ENCODE data around the gene HTR1A. TPM values are rescaled to one million over a fixed set of nuclear protein-coding genes. Genes with fewer than 3 reads are reported as not detected.

HTR1A gene
- polyA plus RNA-seq (2012; ENCODE audit: insufficient read depth, insufficient read length, low read depth) = not detected

GRCh38 chr5:63962279-63962678 is at the start of gene HTR1A:
Gene HTR1A, minus strand, starts transcription at chr5:63962445. Its CDS starts 726 bp downstream, at chr5:63961719.
- H3K9me3 ChIP-seq = no peaks in the 10 kb centered on the region
- TF ChIP-seq, protein P1, sequence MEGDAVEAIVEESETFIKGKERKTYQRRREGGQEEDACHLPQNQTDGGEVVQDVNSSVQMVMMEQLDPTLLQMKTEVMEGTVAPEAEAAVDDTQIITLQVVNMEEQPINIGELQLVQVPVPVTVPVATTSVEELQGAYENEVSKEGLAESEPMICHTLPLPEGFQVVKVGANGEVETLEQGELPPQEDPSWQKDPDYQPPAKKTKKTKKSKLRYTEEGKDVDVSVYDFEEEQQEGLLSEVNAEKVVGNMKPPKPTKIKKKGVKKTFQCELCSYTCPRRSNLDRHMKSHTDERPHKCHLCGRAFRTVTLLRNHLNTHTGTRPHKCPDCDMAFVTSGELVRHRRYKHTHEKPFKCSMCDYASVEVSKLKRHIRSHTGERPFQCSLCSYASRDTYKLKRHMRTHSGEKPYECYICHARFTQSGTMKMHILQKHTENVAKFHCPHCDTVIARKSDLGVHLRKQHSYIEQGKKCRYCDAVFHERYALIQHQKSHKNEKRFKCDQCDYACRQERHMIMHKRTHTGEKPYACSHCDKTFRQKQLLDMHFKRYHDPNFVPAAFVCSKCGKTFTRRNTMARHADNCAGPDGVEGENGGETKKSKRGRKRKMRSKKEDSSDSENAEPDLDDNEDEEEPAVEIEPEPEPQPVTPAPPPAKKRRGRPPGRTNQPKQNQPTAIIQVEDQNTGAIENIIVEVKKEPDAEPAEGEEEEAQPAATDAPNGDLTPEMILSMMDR (IDR thresholded peaks at IDR 0.05; ENCODE audit: low read depth, low read length) = no peak
- peaks cover 45% of the 10 kb centered on the region for H3K27me3 ChIP-seq
- H3K36me3 ChIP-seq = no peaks in the 10 kb centered on the region
- H3K4me3 ChIP-seq (ENCODE audit: low read depth, low read length) = peak within 1 kb of the TSS; percentile 33
- H3K4me1 ChIP-seq = no peaks in the 10 kb centered on the region
- DNase-seq = no peak

DNA sequence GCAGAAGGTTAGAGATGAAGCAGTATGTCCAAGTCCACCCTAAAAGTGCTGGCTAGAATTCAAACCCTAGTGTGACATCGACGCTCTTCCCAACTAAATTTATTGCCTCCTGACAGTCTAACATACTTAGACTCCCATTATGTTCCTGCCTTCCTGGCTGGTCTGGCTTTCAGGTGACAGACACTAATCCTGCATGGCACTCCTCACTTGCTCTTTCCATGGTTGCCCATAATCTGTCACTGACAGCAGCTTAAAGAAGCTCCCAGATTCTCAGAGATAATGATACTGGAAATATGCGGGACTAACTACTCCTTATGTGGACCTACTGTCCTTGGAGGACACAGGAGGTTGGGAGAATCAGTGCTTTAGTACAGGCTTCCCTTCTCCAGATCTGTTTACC is 41.7 kb upstream of the HTR1A start:
- Histone ChIP-seq H3K4me1 (no peaks in the 10 kb centered on the region), H3K9me3 (no peaks in the 10 kb centered on the region)
- TF ChIP-seq, protein P1 (IDR thresholded peaks at IDR 0.05; ENCODE audit: low read depth, low read length) = no peak

DNA sequence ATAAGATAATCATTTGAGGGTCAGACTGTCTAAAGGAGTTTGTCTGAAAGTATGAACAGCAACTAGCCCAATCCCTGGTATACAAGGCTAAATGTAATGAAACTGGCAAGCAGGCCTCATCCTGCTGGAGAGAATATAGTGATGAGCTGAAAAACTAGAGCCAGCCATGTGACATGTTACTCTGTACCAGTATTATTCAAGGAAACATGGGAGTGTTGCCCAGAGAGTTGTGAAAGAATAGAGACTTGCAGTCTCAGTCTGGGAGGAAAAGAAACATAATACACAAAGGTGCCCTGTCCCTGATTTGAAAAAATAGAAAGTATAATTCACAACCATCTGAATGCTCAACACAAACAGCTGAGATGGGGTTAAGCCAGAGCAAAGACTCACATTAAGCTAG is 37.9 kb upstream of the HTR1A start:
- no peaks in the 10 kb centered on the region for H3K4me1 ChIP-seq
- no peak for DNase-seq
- TF ChIP-seq, protein P1 (IDR thresholded peaks at IDR 0.05; ENCODE audit: low read depth, low read length) = no peak
- no peaks in the 10 kb centered on the region for H3K9me3 ChIP-seq
- H3K36me3 ChIP-seq = no peaks in the 10 kb centered on the region
- no peaks in the 10 kb centered on the region for H3K27me3 ChIP-seq
- no peak overlapping the region for H3K4me3 ChIP-seq (ENCODE audit: low read depth, low read length)

More for the DNA sequence above, 41.7 kb upstream of the HTR1A start:
- H3K27me3 ChIP-seq = no peaks in the 10 kb centered on the region
- no peaks in the 10 kb centered on the region for H3K36me3 ChIP-seq
- no peak for DNase-seq
- no peak overlapping the region for H3K4me3 ChIP-seq (ENCODE audit: low read depth, low read length)

DNA sequence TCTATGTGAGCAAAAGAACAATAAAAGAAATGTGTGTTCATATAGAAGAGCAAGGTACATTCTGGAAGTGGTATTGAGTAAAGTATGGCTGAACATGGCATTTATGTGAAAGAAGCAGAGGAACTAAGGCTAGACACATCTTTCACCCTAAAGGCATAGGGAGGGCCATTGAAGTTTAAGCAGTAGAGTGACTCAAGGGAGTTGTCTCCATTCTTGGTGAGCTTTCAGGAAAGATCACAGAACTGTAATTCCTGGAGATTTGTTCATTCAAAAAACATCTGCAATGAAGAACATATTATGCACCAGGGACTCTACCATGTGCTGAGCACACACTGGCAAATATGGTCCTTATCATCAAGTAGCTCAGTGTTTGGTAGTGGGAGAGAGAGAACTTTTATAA is 24.8 kb upstream of the HTR1A start:
- H3K9me3 ChIP-seq = no peaks in the 10 kb centered on the region
- TF ChIP-seq, protein P1 (IDR thresholded peaks at IDR 0.05; ENCODE audit: low read depth, low read length) = no peak
- H3K27me3 ChIP-seq = no peaks in the 10 kb centered on the region
- no peak for DNase-seq
- no peaks in the 10 kb centered on the region for H3K4me1 ChIP-seq
- H3K36me3 ChIP-seq = no peaks in the 10 kb centered on the region
- no peak overlapping the region for H3K4me3 ChIP-seq (ENCODE audit: low read depth, low read length)

GRCh38 chr5:63981864-63982263 is 19.6 kb upstream of the HTR1A start:
- no peak overlapping the region for H3K4me3 ChIP-seq (ENCODE audit: low read depth, low read length)
- H3K36me3 ChIP-seq = no peaks in the 10 kb centered on the region
- H3K4me1 ChIP-seq = no peaks in the 10 kb centered on the region
- TF ChIP-seq, protein P1 (IDR thresholded peaks at IDR 0.05; ENCODE audit: low read depth, low read length) = no peak
- no peaks in the 10 kb centered on the region for H3K9me3 ChIP-seq
- no peak for DNase-seq
- H3K27me3 ChIP-seq = no peaks in the 10 kb centered on the region

- no peak overlapping the region for H3K4me3 ChIP-seq (ENCODE audit: low read depth, low read length)
- H3K27me3 ChIP-seq = peaks cover 39% of the 10 kb centered on the region
- TF ChIP-seq, protein P1 (IDR thresholded peaks at IDR 0.05; ENCODE audit: low read depth, low read length) = no peak
- H3K4me1 ChIP-seq = no peaks in the 10 kb centered on the region
- no peaks in the 10 kb centered on the region for H3K9me3 ChIP-seq
- DNase-seq = no peak
- no peaks in the 10 kb centered on the region for H3K36me3 ChIP-seq
Observed at GRCh38 chr5:63963926-63964325, 1.7 kb upstream of the HTR1A start.
